KBM-7 (cell line): ENCODE data around the gene RPS29.
"Not testable (repeated sequence)": the region's sequence is repeated elsewhere in the genome, so short reads cannot be mapped to it uniquely, and the experiment has no call there.

Experiments used
- DNase-seq: peaks from one replicate; pipeline ENCODE4 v3.0.0-alpha.2; 2015
- in situ Hi-C: fragments of 300-500 bp; cut with MboI; formaldehyde crosslinking; loops from 2 replicates; pipeline ENCODE4 v1.14.3; 2020; ENCODE audit warnings: low sequenced_read_pairs, low pct_unique_long_range_greater_than_20kb, mixed read lengths

The RPS29 gene

GRCh38 chr14:49607583-49607982 is 21.4 kb upstream of the RPS29 start:
- in situ Hi-C loops = no loop called here
- DNase-seq = no peak

GRCh38 chr14:49598485-49599300 is 12.5 kb upstream of the RPS29 start, which contains the start of gene LRR1:
LRR1 (plus strand) TSS chr14:49598940; CDS start chr14:49599021, 81 bp downstream.
- peak; percentile 92 for DNase-seq
- in situ Hi-C loops = no loop called here

GRCh38 chr14:49598189-49598484 is 12.0 kb upstream of the RPS29 start:
- no peak for DNase-seq
- in situ Hi-C loops = no loop called here

GRCh38 chr14:49594347-49595091 is 8.3 kb upstream of the RPS29 start:
- in situ Hi-C loops = no loop called here
- DNase-seq = peak; percentile 51

GRCh38 chr14:49593016-49593415 is 6.8 kb upstream of the RPS29 start:
- in situ Hi-C loops = no loop called here
- no peak for DNase-seq

GRCh38 chr14:49589387-49589786 is 3.2 kb upstream of the RPS29 start:
- no peak for DNase-seq
- in situ Hi-C loops = no loop called here

- in situ Hi-C loops = no loop called here
- DNase-seq = peak; percentile 94
Measured at GRCh38 chr14:49586673-49587460, 687 bp upstream of the RPS29 start.

- in situ Hi-C loops = not testable (repeated sequence)
Measured at GRCh38 chr14:49584981-49585640, 1.1 kb downstream of the RPS29 start.

GRCh38 chr14:49584058-49584457 is 2.1 kb downstream of the RPS29 start:
- no peak for DNase-seq
- in situ Hi-C loops = no loop called here

More at GRCh38 chr14:49584981-49585640, 1.1 kb downstream of the RPS29 start:
- DNase-seq = peak; percentile 27

- no peak for DNase-seq
- in situ Hi-C loops = no loop called here
Measured at GRCh38 chr14:49583629-49584028, 2.6 kb downstream of the RPS29 start.

GRCh38 chr14:49582113-49582977 is 3.8 kb downstream of the RPS29 start:
- no peak for DNase-seq
- in situ Hi-C loops = no loop called here

GRCh38 chr14:49581209-49582112 is 4.7 kb downstream of the RPS29 start:
- peak; percentile 48 for DNase-seq
- in situ Hi-C loops = no loop called here

GRCh38 chr14:49579841-49580240 is 6.3 kb downstream of the RPS29 start:
- no peak for DNase-seq
- in situ Hi-C loops = no loop called here

- in situ Hi-C loops = no loop called here
- DNase-seq = no peak
Measured at GRCh38 chr14:49578141-49578540, 8.0 kb downstream of the RPS29 start.

- no peak for DNase-seq
- in situ Hi-C loops = no loop called here
Measured at GRCh38 chr14:49574038-49574437, 12.1 kb downstream of the RPS29 start.

- no peak for DNase-seq
- in situ Hi-C loops = no loop called here
Measured at GRCh38 chr14:49569281-49569680, 16.9 kb downstream of the RPS29 start.

GRCh38 chr14:49566714-49567113 is 19.5 kb downstream of the RPS29 start:
- DNase-seq = no peak
- in situ Hi-C loops = no loop called here
